ENCODE data around the gene RAPGEF2.

GRCh38 chr4:159305129-159305528 is 202.2 kb downstream of the RAPGEF2 start:
- TF ChIP-seq POLR2AphosphoS5 (IDR thresholded peaks at IDR 0.05; ENCODE audit: insufficient read depth, low read depth, low read length) (no peak), POLR2A (IDR thresholded peaks at IDR 0.05; ENCODE audit: low read depth, low read length) (no peak), CTCF (IDR thresholded peaks at IDR 0.05; ENCODE audit: extremely low read depth in 1 of 2, insufficient read depth in 1 of 2, low read depth in 1 of 2, low read length in 2 of 2) (no peak), EZH2 (IDR thresholded peaks at IDR 0.05; ENCODE audit: borderline replicate concordance, low read depth, low read length, severe bottlenecking) (no peak), JUN (IDR thresholded peaks at IDR 0.05; ENCODE audit: borderline replicate concordance, insufficient read depth, insufficient read length, low read depth) (no peak), MYC (IDR thresholded peaks at IDR 0.05; ENCODE audit: low read depth, low read length) (no peak), FOS (IDR thresholded peaks at IDR 0.05; ENCODE audit: borderline replicate concordance, insufficient read depth, low read length) (no peak), GATA2 (IDR thresholded peaks at IDR 0.05; ENCODE audit: insufficient read depth, insufficient read length, low read depth, low read length) (no peak)
- TF ChIP-seq, protein P1, sequence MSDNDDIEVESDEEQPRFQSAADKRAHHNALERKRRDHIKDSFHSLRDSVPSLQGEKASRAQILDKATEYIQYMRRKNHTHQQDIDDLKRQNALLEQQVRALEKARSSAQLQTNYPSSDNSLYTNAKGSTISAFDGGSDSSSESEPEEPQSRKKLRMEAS (IDR thresholded peaks at IDR 0.05; ENCODE audit: insufficient read depth, insufficient read length): no peak
